SK-N-DZ (cell line): ENCODE data around the gene TMEM163.
"Not testable (repeated sequence)": the region's sequence is repeated elsewhere in the genome, so short reads cannot be mapped to it uniquely, and the experiment has no call there.

ENCODE experiments used
- DNase-seq: peaks from one replicate; pipeline ENCODE4 v3.0.0-alpha.2; 2015; ENCODE audit warnings: low spot score

The TMEM163 gene

GRCh38 chr2:134623046-134623445 is 95.8 kb downstream of the TMEM163 start:
- DNase-seq = no peak

- DNase-seq = peak; percentile 52
Measured at GRCh38 chr2:134621939-134622705, 96.7 kb downstream of the TMEM163 start.

GRCh38 chr2:134619250-134619649 is 99.5 kb downstream of the TMEM163 start:
- no peak for DNase-seq

- DNase-seq = not testable (repeated sequence)
Measured at GRCh38 chr2:134615480-134615879, 103.3 kb downstream of the TMEM163 start.

- no peak for DNase-seq
Measured at GRCh38 chr2:134611316-134611715, 107.5 kb downstream of the TMEM163 start.

GRCh38 chr2:134610871-134611270 is 107.9 kb downstream of the TMEM163 start:
- no peak for DNase-seq

GRCh38 chr2:134609924-134610513 is 108.8 kb downstream of the TMEM163 start:
- no peak for DNase-seq

GRCh38 chr2:134603966-134604365 is 114.8 kb downstream of the TMEM163 start:
- DNase-seq = no peak

GRCh38 chr2:134602666-134603065 is 116.1 kb downstream of the TMEM163 start:
- no peak for DNase-seq

- DNase-seq = no peak
Measured at GRCh38 chr2:134601264-134601663, 117.5 kb downstream of the TMEM163 start.

GRCh38 chr2:134600208-134600607 is 118.6 kb downstream of the TMEM163 start:
- DNase-seq = no peak

GRCh38 chr2:134599236-134599635 is 119.6 kb downstream of the TMEM163 start:
- no peak for DNase-seq

- no peak for DNase-seq
Measured at GRCh38 chr2:134594399-134594798, 124.4 kb downstream of the TMEM163 start.

- DNase-seq = no peak
Measured at GRCh38 chr2:134593519-134593918, 125.3 kb downstream of the TMEM163 start.

GRCh38 chr2:134592377-134592776 is 126.4 kb downstream of the TMEM163 start:
- DNase-seq = no peak

- DNase-seq = no peak
Measured at GRCh38 chr2:134591526-134591925, 127.3 kb downstream of the TMEM163 start.

- DNase-seq = no peak
Measured at GRCh38 chr2:134590679-134591078, 128.1 kb downstream of the TMEM163 start.

- DNase-seq = not testable (repeated sequence)
Measured at GRCh38 chr2:134589171-134590083, 129.4 kb downstream of the TMEM163 start.

GRCh38 chr2:134588556-134588955 is 130.2 kb downstream of the TMEM163 start:
- DNase-seq = no peak

- no peak for DNase-seq
Measured at GRCh38 chr2:134586326-134586965, 132.4 kb downstream of the TMEM163 start.

- no peak for DNase-seq
Measured at GRCh38 chr2:134583997-134584520, 134.7 kb downstream of the TMEM163 start.
